Cardiac muscle cell (in vitro differentiated cells and primary cell): ENCODE measurements around the gene PTPRD. TPM values are rescaled to one million over a fixed set of nuclear protein-coding genes. Genes with fewer than 3 reads are reported as not detected.

Source experiments
- DNase-seq, 2 donors: peaks; one replicate each; pipeline versions ENCODE4 v3.0.0 to v3.0.0-alpha.2; 2010 to 2017; ENCODE audit warnings: low read depth in 1 of 2, low spot score in 1 of 2
- H3K27ac ChIP-seq: fragments of 200-600 bp; sonication (generic); 2 replicates; pipeline ENCODE4 v1.5.1; 2016
- H3K27me3 ChIP-seq: fragments of 200-600 bp; sonication (generic); 2 replicates; pipeline ENCODE4 v1.6.0; 2016; ENCODE audit warnings: control low read depth
- H3K36me3 ChIP-seq: fragments of 200-600 bp; sonication (generic); 2 replicates; pipeline ENCODE4 v1.5.1; 2016; ENCODE audit warnings: control low read depth
- H3K4me1 ChIP-seq: fragments of 200-600 bp; sonication (generic); 2 replicates; pipeline ENCODE4 v1.8.1; 2017; ENCODE audit warnings: low read depth, mild to moderate bottlenecking, mixed run types
- H3K4me3 ChIP-seq: fragments of 200-600 bp; sonication (generic); 2 replicates; pipeline ENCODE4 v1.5.1; 2016; ENCODE audit warnings: mild to moderate bottlenecking
- H3K9me3 ChIP-seq: fragments of 200-600 bp; sonication (generic); 2 replicates; pipeline ENCODE4 v1.5.1; 2017; ENCODE audit warnings: low read depth, mild to moderate bottlenecking, control low read depth
- CTCF ChIP-seq: IDR thresholded peaks from 2 replicates; pipeline ENCODE4 v1.5.1; 2012; ENCODE audit warnings: low read depth, mild to moderate bottlenecking, low read length
- polyA plus RNA-seq: library from polyadenylated mRNA; unstranded; fragments of >200 nt; fragmentation: Nextera tagmentation; extraction: Ambion mirVana; gene quantifications from 2 replicates; pipeline ENCODE4 v1.2.1, GENCODE V29; 2016
- total RNA-seq: library from RNA; depleted of rRNA; stranded (reverse); fragments of >200 nt; gene quantifications from 2 replicates; pipeline ENCODE4 v1.2.3, GENCODE V29; 2016

PTPRD gene
- total and polyA plus RNA-seq, 2 experiments from 2014 or later, result 37.0 to 287 TPM

GRCh38 chr9:9970514-9970913, 642.3 kb downstream of the PTPRD start:
- Histone ChIP-seq H3K9me3 (no peaks in the 10 kb centered on the region), H3K4me1 (peaks cover 3% of the 10 kb centered on the region), H3K27me3 (no peaks in the 10 kb centered on the region), H3K4me3 (no peak overlapping the region), H3K27ac (no peak overlapping the region), H3K36me3 (no peaks in the 10 kb centered on the region)
- TF ChIP-seq CTCF, result no peak
- DNase-seq, result no peak

GRCh38 chr9:9963841-9964240, 649.0 kb downstream of the PTPRD start:
- no peaks in the 10 kb centered on the region for H3K36me3 ChIP-seq
- no peak overlapping the region for H3K27ac ChIP-seq
- H3K4me1 ChIP-seq, result peaks cover 3% of the 10 kb centered on the region
- no peak for TF ChIP-seq CTCF
- H3K4me3 ChIP-seq, result no peak overlapping the region
- DNase-seq, result no peak
- no peaks in the 10 kb centered on the region for H3K27me3 ChIP-seq
- no peaks in the 10 kb centered on the region for H3K9me3 ChIP-seq

- H3K27me3 ChIP-seq, result no peaks in the 10 kb centered on the region
- DNase-seq, result no peak
- H3K4me1 ChIP-seq, result peaks cover 3% of the 10 kb centered on the region
- no peak overlapping the region for H3K27ac ChIP-seq
- no peak for TF ChIP-seq CTCF
- H3K4me3 ChIP-seq, result no peak overlapping the region
- no peaks in the 10 kb centered on the region for H3K36me3 ChIP-seq
- H3K9me3 ChIP-seq, result no peaks in the 10 kb centered on the region
These were observed 650.9 kb downstream of the PTPRD start for GRCh38 chr9:9961934-9962333.

- no peaks in the 10 kb centered on the region for H3K4me1 ChIP-seq
- H3K4me3 ChIP-seq, result no peak overlapping the region
- TF ChIP-seq CTCF, result no peak
- H3K27ac ChIP-seq, result no peak overlapping the region
- no peak for DNase-seq
- H3K9me3 ChIP-seq, result no peaks in the 10 kb centered on the region
- H3K27me3 ChIP-seq, result no peaks in the 10 kb centered on the region
- H3K36me3 ChIP-seq, result no peaks in the 10 kb centered on the region
These were observed 651.3 kb downstream of the PTPRD start for GRCh38 chr9:9961487-9961886.

GRCh38 chr9:9951556-9952160, 661.1 kb downstream of the PTPRD start:
- Histone ChIP-seq H3K27me3 (no peaks in the 10 kb centered on the region), H3K27ac (peak overlapping the region; percentile 87), H3K36me3 (no peaks in the 10 kb centered on the region), H3K4me1 (peaks cover 20% of the 10 kb centered on the region), H3K9me3 (no peaks in the 10 kb centered on the region), H3K4me3 (no peak overlapping the region)
- no peak for DNase-seq
- TF ChIP-seq CTCF, result no peak
